Measurements from ENCODE around the gene USH2A.

USH2A gene

DNA sequence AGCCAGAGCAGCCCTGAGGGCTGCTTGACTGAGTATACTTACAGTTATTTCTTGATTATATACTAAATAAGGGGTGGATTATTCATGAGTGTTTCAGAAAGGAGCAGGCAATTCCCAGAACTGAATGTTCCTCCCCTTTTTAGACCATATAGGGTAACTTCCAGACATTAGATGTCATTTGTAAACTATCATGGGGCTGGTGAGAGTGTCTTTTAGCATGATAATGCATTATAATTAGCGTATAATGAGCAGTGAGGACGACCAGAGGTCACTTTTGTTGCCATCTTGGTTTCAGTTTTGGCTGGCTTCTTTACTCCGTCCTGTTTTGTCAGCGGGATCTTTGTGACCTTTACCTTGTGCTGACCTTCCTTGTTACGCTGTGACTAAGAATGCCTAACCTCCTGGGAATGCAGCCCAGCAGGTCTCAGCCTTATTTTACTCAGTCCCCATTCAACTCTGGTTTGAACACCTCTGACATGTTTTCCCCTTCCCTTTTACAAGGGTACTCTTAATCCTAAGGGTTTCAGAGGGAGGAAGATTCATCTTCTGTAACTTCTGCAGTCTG lies 840.0 kb downstream of the USH2A start:
- Histone ChIP-seq H3K9me2 (replicated peaks; ENCODE audit: low read depth, low read length) (no peaks in the 10 kb centered on the region), H3K4me1 (ENCODE audit: insufficient read depth, low read length, poor library complexity, severe bottlenecking) (no peaks in the 10 kb centered on the region), H3K36me3 (ENCODE audit: insufficient read depth, low read length) (peaks cover 37% of the 10 kb centered on the region), H3K9ac (ENCODE audit: low read depth, low read length, poor library complexity, severe bottlenecking) (no peak overlapping the region), H3K27me3 (ENCODE audit: insufficient read depth, low read length, poor library complexity, severe bottlenecking) (no peaks in the 10 kb centered on the region), H3K79me2 (ENCODE audit: insufficient read depth, low read length) (no peaks in the 10 kb centered on the region), H2AFZ (ENCODE audit: low read length) (no peak overlapping the region), H3K4me3 (ENCODE audit: low read length, poor library complexity, severe bottlenecking) (no peak overlapping the region), H4K20me1 (ENCODE audit: insufficient read depth, low read length, poor library complexity, severe bottlenecking) (no peaks in the 10 kb centered on the region), H3K9me3 (ENCODE audit: insufficient read depth, low read depth, low read length) (no peaks in the 10 kb centered on the region), H3F3A (ENCODE audit: low read depth) (no peaks in the 10 kb centered on the region), H3K4me2 (ENCODE audit: low read depth, low read length, poor library complexity, severe bottlenecking) (no peak overlapping the region)
- TF ChIP-seq EZH2phosphoT487 (IDR thresholded peaks at IDR 0.05; ENCODE audit: borderline replicate concordance) = no peak
- TF ChIP-seq, protein P1, sequence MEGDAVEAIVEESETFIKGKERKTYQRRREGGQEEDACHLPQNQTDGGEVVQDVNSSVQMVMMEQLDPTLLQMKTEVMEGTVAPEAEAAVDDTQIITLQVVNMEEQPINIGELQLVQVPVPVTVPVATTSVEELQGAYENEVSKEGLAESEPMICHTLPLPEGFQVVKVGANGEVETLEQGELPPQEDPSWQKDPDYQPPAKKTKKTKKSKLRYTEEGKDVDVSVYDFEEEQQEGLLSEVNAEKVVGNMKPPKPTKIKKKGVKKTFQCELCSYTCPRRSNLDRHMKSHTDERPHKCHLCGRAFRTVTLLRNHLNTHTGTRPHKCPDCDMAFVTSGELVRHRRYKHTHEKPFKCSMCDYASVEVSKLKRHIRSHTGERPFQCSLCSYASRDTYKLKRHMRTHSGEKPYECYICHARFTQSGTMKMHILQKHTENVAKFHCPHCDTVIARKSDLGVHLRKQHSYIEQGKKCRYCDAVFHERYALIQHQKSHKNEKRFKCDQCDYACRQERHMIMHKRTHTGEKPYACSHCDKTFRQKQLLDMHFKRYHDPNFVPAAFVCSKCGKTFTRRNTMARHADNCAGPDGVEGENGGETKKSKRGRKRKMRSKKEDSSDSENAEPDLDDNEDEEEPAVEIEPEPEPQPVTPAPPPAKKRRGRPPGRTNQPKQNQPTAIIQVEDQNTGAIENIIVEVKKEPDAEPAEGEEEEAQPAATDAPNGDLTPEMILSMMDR (conservative IDR thresholded peaks at IDR 0.05; ENCODE audit: low read length) = no peak

DNA sequence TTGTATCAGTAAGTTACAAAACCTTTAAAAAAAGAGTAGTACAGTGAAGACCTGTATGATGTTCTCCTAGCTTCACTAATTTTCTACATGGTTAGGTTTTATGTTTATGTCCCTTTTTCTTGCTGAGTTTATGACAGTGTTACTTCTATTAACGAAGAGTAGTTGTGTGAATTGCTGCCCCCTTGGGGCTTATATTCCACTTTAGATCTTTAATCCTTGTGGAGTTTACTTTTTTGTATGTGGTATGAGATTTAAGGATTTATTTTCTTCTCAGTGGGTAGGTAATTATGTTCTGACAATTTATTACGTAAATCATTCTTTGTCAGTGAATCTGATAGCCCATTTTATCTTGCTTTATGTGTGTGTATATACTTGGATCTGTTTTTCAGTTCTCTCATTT lies 841.4 kb downstream of the USH2A start:
- H3K4me1 ChIP-seq (ENCODE audit: insufficient read depth, low read length, poor library complexity, severe bottlenecking) = no peaks in the 10 kb centered on the region
- no peak overlapping the region for H3K4me3 ChIP-seq (ENCODE audit: low read length, poor library complexity, severe bottlenecking)
- no peaks in the 10 kb centered on the region for H3K27me3 ChIP-seq (ENCODE audit: insufficient read depth, low read length, poor library complexity, severe bottlenecking)
- H3F3A ChIP-seq (ENCODE audit: low read depth) = no peaks in the 10 kb centered on the region
- H2AFZ ChIP-seq (ENCODE audit: low read length) = no peak overlapping the region
- no peak overlapping the region for H3K4me2 ChIP-seq (ENCODE audit: low read depth, low read length, poor library complexity, severe bottlenecking)
- H3K9me3 ChIP-seq (ENCODE audit: insufficient read depth, low read depth, low read length) = no peaks in the 10 kb centered on the region
- H3K9me2 ChIP-seq (replicated peaks; ENCODE audit: low read depth, low read length) = no peaks in the 10 kb centered on the region
- peaks cover 51% of the 10 kb centered on the region for H3K36me3 ChIP-seq (ENCODE audit: insufficient read depth, low read length)
- TF ChIP-seq EZH2phosphoT487 (IDR thresholded peaks at IDR 0.05; ENCODE audit: borderline replicate concordance) = no peak
- TF ChIP-seq, protein P1 (conservative IDR thresholded peaks at IDR 0.05; ENCODE audit: low read length) = no peak
- no peak overlapping the region for H3K9ac ChIP-seq (ENCODE audit: low read depth, low read length, poor library complexity, severe bottlenecking)
- no peaks in the 10 kb centered on the region for H4K20me1 ChIP-seq (ENCODE audit: insufficient read depth, low read length, poor library complexity, severe bottlenecking)
- no peaks in the 10 kb centered on the region for H3K79me2 ChIP-seq (ENCODE audit: insufficient read depth, low read length)
